Esophagus muscularis mucosa (tissue), 4 donors: ENCODE results near the gene UGT1A3.

Source experiments
- CTCF ChIP-seq, 3 experiments: fragments of 200-600 bp in 2 of 3; fragments of 450-650 bp in 1 of 3; sonication (generic) in 2 of 3; IDR thresholded peaks; one replicate each; pipeline ENCODE4 v1.5.1; 2017 to 2019; ENCODE audit warnings: antibody characterized with exemption in 3 of 3, mild to moderate bottlenecking in 2 of 3, moderate library complexity in 1 of 3
- EP300 ChIP-seq: sonication (generic); formaldehyde crosslinking; IDR thresholded peaks from one replicate; pipeline ENCODE4 v1.6.1; 2017; ENCODE audit warnings: antibody characterized with exemption
- POLR2A ChIP-seq: fragments of 450-650 bp; IDR thresholded peaks from one replicate; pipeline ENCODE4 v1.6.1; 2017; ENCODE audit warnings: antibody characterized with exemption, moderate library complexity, mild to moderate bottlenecking, low read depth
- POLR2AphosphoS5 ChIP-seq, 2 donors: sonication (generic); formaldehyde crosslinking; IDR thresholded peaks; one replicate each; pipeline ENCODE4 v1.6.1; 2017; ENCODE audit warnings: antibody characterized with exemption in 2 of 2

- TF ChIP-seq POLR2A (no peak), CTCF (IDR thresholded peaks at IDR 0.05) (no peak), POLR2AphosphoS5 (IDR thresholded peaks at IDR 0.05) (no peak), EP300 (no peak)
Measured at GRCh38 chr2:233758849-233759248, 30.0 kb downstream of the UGT1A3 start.
